ENCODE data around the gene IL25.

GRCh38 chr14:23385244-23385641, 12.6 kb downstream of the IL25 start:
- TF ChIP-seq, protein P1, sequence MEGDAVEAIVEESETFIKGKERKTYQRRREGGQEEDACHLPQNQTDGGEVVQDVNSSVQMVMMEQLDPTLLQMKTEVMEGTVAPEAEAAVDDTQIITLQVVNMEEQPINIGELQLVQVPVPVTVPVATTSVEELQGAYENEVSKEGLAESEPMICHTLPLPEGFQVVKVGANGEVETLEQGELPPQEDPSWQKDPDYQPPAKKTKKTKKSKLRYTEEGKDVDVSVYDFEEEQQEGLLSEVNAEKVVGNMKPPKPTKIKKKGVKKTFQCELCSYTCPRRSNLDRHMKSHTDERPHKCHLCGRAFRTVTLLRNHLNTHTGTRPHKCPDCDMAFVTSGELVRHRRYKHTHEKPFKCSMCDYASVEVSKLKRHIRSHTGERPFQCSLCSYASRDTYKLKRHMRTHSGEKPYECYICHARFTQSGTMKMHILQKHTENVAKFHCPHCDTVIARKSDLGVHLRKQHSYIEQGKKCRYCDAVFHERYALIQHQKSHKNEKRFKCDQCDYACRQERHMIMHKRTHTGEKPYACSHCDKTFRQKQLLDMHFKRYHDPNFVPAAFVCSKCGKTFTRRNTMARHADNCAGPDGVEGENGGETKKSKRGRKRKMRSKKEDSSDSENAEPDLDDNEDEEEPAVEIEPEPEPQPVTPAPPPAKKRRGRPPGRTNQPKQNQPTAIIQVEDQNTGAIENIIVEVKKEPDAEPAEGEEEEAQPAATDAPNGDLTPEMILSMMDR (IDR thresholded peaks at IDR 0.05) = no peak
- no peak for TF ChIP-seq POLR2AphosphoS5 (IDR thresholded peaks at IDR 0.05)
- no peak for TF ChIP-seq POLR2A (IDR thresholded peaks at IDR 0.05)

Measured in upper lobe of left lung (tissue), 4 donors.